Lower leg skin (tissue), 4 donors: ENCODE data around the gene ZNF586. TPM values are rescaled to one million over a fixed set of nuclear protein-coding genes. Genes with fewer than 3 reads are reported as not detected.
A peak's percentile ranks its signal among the peaks of the same experiment; 100 is the strongest.
"Not testable (repeated sequence)": the region's sequence is repeated elsewhere in the genome, so short reads cannot be mapped to it uniquely, and the experiment has no call there.

ENCODE experiments used
- DNase-seq, 2 donors: peaks; one replicate each; pipeline ENCODE4 v3.0.0-alpha.2; 2019; ENCODE audit warnings: low spot score in 2 of 2
- H3K4me3 ChIP-seq: fragments of 200-600 bp; sonication (generic); 2 replicates; pipeline ENCODE4 v1.5.1; 2017; ENCODE audit warnings: mild to moderate bottlenecking, low read depth; ENCODE audit not compliant: poor library complexity, severe bottlenecking
- POLR2A ChIP-seq, 2 donors: fragments of 450-650 bp; IDR thresholded peaks; one replicate each; pipeline ENCODE4 v1.6.1; 2016 to 2017; ENCODE audit warnings: antibody characterized with exemption in 2 of 2, mild to moderate bottlenecking in 1 of 2, moderate library complexity in 1 of 2
- WGBS, 2 donors: methylation state at CpG; one replicate each; pipeline ENCODE4 v1.1.5; 2018; 5-methylcytosine and 5-hydroxymethylcytosine counted together
- intact Hi-C: fragments of 100-400 bp; cut with DNase I; formaldehyde crosslinking; loops from one replicate; pipeline ENCODE4 v1.15.0; 2023; ENCODE audit warnings: low total_unique reads
- total RNA-seq, 4 donors: library from RNA; depleted of rRNA; stranded (reverse); fragments of >200 nt; gene quantifications; one replicate each; pipeline ENCODE4 v1.1.0, GENCODE V29; 2016
- TF ChIP-seq, protein P1 (sequence below), 3 donors: fragments of 450-650 bp; IDR thresholded peaks; one replicate each; pipeline ENCODE4 v1.5.1; 2016; ENCODE audit warnings: antibody characterized with exemption in 3 of 3, mild to moderate bottlenecking in 3 of 3, moderate library complexity in 2 of 3

ZNF586 gene
- 10 to 100 TPM in 3 of 4 donors, 1 to 10 TPM in 1; 9.1 to 21.4 (median 17.5) TPM for total RNA-seq

DNA sequence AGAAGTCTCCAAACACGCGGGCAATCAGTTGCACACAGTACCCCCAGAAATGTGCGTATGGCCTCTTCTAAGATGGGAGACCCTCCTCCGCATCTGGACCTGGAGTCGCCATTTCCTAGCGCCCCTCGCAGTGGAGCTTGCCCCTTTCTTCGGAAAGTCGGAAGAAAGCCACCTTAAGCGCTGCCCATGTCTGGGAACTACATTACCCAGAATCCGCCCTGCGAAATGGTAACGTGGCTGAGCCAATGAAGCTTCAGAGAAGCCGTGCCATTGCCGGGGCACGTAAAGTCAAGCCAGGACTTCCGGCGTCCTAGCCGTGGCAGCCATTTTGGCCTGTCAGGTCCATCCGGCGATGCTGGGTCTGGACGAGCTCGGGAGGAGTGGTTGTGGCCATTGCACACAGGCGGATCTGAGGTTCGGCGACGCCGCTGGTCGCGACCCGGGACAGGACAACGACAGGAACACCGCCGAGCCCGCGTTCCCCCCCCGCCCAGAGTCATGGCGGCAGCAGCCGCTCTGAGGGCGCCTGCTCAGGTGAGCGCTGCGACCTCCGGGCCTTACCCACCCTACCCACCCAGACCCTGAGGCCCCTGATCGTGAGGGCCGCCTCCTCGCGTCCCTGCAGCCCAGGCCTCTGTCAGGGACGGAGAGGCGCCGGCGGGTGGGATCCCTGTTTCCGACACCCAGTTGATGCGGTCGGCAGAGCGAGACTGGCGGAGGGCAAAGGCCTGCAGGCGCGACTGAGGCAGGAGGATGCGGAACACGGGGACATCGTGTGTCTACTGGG is at the start of gene ZNF586:
ZNF586 (plus strand) TSS at position 332 of the 787 bp plus-strand sequence; CDS start at position 499, 167 bp downstream.
- intact Hi-C loops = no loop called here
- WGBS, 2 donors = 3 to 6% methylated on average over 29 to 52 of the region's 61 CpGs
- peak within 1 kb of the TSS; percentile 67 for H3K4me3 ChIP-seq
- DNase-seq = peak; percentile 88 to 97
- TF ChIP-seq POLR2A (IDR thresholded peaks at IDR 0.05) = no peak
- TF ChIP-seq, protein P1, sequence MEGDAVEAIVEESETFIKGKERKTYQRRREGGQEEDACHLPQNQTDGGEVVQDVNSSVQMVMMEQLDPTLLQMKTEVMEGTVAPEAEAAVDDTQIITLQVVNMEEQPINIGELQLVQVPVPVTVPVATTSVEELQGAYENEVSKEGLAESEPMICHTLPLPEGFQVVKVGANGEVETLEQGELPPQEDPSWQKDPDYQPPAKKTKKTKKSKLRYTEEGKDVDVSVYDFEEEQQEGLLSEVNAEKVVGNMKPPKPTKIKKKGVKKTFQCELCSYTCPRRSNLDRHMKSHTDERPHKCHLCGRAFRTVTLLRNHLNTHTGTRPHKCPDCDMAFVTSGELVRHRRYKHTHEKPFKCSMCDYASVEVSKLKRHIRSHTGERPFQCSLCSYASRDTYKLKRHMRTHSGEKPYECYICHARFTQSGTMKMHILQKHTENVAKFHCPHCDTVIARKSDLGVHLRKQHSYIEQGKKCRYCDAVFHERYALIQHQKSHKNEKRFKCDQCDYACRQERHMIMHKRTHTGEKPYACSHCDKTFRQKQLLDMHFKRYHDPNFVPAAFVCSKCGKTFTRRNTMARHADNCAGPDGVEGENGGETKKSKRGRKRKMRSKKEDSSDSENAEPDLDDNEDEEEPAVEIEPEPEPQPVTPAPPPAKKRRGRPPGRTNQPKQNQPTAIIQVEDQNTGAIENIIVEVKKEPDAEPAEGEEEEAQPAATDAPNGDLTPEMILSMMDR (IDR thresholded peaks at IDR 0.05) = no peak

DNA sequence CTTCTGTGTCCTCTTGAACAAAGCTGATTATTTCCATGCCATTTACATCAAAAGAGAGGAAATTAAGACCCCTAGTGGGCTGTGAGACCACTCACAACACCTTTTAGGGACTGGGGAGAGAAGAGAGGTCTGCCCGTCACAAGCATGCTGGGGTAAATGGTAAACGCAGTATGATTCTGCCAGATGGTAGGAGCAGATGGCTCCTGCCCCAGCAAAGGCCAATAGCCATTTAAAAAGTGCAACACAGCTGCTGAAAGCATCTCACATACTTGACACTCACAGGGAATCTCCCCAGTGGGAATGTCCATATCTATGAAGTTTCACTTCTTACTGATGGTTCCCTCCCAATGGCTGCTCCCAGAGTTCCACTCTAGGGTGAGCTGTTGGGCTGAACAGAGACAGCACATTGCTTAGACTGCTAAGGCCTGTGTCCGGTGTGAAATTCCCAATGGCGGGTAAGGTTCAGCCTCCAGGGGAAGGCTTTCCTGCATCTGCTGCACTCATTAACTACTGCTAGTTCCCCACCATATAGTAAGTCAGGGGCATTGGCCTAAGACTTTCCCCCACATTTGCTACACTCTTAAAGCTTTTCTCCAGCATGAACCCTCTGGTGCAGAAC is 49.5 kb upstream of the ZNF586 start:
- no peak overlapping the region for H3K4me3 ChIP-seq
- intact Hi-C loops = no loop called here

DNA sequence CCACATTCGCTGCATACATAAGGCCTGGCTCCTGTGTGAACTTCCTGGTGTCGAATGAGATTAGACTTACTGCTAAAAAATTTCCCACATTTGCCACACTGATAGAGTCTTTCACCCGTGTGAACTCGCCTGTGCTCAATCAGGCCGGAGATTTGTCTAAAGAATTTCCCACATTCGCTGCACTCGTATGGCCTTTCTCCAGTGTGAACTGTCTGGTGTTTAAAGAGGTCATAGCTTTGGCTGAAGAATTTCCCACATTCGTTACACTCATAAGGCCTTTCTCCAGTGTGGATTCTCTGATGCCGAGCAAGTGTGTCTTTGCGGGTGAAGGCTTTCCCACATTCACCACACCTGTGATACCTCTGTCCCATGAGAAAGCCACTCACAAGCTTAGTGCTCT is 48.6 kb upstream of the ZNF586 start:
- 96 to 97% methylated on average over 10 of the region's 10 CpGs for WGBS, 2 donors
- peak in 1 of 2 donors; percentile 48 for DNase-seq
- no peak overlapping the region for H3K4me3 ChIP-seq
- TF ChIP-seq, protein P1 (IDR thresholded peaks at IDR 0.05) = no peak
- no peak for TF ChIP-seq POLR2A (IDR thresholded peaks at IDR 0.05)
- intact Hi-C loops = no loop called here

More for the DNA sequence above, 49.5 kb upstream of the ZNF586 start:
- DNase-seq = peak in 1 of 2 donors; percentile 31
- WGBS, 2 donors = 80 to 85% methylated on average over 4 of the region's 4 CpGs
- TF ChIP-seq POLR2A (IDR thresholded peaks at IDR 0.05) = no peak

DNA sequence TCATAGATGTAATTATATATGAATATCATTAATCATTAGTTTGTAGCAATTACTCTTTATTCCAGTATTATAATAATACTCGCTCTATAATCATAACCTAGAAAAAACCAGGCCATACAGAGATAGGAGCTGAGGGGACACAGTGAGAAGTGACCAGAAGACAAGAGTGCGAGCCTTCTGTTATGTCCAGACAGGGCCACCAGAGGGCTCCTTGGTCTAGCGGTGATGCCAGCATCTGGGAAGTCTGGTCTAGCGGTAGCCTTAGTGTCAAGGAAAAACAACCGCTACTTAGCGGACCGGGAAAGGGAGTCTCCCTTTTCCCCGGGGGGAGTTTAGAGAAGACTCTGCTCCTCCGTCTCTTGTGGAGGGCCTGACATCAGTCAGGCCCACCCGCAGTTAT is 31.2 kb upstream of the ZNF586 start:
- TF ChIP-seq, protein P1 (IDR thresholded peaks at IDR 0.05) = peak in 1 of 3 donors; percentile 22
- intact Hi-C loops, H3K4me3 ChIP-seq: not testable (repeated sequence)
- DNase-seq = peak in 1 of 2 donors; percentile 23
- 3 to 5% methylated on average over 10 of the region's 10 CpGs for WGBS, 2 donors

DNA sequence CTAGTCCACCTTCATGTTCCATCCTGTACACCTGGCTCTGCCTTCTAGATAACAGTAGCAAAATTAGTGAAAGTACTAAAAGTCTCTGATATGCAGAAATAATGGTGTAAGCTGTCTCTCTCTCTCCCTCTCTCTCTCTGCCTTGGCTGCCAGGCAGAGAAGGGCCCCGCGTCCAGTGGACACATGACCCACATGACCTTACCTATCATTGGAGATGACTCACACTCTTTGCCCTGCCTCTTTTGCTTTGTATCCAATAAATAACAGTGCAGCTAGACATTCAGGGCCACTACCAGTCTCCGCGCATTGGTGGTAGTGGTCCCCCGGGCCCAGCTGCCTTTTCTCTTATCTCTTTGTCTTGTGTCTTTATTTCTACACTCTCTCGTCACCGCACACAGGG is 30.7 kb upstream of the ZNF586 start:
- 93 to 95% methylated on average over 7 of the region's 7 CpGs for WGBS, 2 donors

DNA sequence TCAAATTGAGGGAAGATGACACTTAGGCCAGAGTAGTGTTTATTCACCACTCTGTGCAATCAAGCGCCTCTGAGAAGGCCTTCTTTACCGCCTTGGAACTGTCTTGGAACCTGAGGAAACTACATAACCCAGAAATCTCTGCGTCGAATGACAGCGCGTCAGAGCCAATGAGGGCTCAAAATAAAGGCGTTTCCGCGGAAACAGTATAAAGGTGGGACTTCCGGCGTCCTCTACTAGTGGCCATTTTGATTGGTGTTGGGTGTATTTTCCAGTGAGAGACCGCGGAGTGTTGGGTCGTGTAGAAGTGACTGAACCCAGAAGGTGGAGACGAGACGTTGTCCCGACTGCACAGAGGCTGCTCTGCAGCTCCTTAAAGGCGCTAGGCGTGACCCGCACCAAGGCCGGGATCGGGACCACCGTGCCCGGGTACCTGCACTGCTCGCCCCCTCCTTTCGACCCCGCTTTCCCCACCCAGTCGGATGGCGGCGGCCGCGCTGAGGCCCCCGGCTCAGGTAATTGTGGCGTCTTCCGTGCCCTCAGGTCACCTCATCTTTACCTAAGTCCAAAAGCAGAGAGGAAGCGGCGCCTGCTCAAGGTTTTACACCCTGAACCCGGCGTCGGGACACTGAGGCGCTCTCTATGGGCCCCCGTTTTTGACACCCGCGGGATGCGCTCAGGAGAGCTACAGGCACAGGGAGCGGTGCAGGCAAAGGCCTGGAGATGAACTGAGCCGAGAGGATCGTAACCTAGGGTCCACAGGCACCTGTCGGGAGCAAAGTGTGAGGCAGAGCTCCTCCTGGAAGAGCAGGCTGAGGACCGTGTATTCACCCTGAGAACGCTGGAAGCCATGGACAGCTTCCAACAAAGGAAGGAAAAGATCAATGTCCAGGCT is 22.6 kb upstream of the ZNF586 start, which contains the start of gene ZNF776:
ZNF776 (plus strand) TSS at position 236 of the 892 bp plus-strand sequence; CDS start at position 480, 244 bp downstream.
- DNase-seq = peak; percentile 88 to 95
- TF ChIP-seq, protein P1 (IDR thresholded peaks at IDR 0.05) = no peak
- H3K4me3 ChIP-seq = peak within 1 kb of the TSS; percentile 89
- intact Hi-C loops = no loop called here
- 2 to 3% methylated on average over 38 to 51 of the region's 51 CpGs for WGBS, 2 donors

More for the DNA sequence above, 30.7 kb upstream of the ZNF586 start:
- H3K4me3 ChIP-seq, intact Hi-C loops, DNase-seq: not testable (repeated sequence)
